Keratinocyte (primary cell): Measurements from ENCODE around the gene PTPRF. TPM values are rescaled to one million over a fixed set of nuclear protein-coding genes. Genes with fewer than 3 reads are reported as not detected.
A peak's percentile ranks its signal among the peaks of the same experiment; 100 is the strongest.

ENCODE experiments used
- DNase-seq: peaks from one replicate; pipeline ENCODE4 v3.0.0-alpha.2; 2011; ENCODE audit warnings: low read depth, missing footprints, low spot score
- FAIRE-seq: peaks from 2 replicates; lab custom pipeline; 2011; peaks lifted over from hg19 to GRCh38; lab: Jason Lieb, UNC
- H2AFZ ChIP-seq: 2 replicates; pipeline ENCODE4 v1.6.0; 2012; ENCODE audit warnings: low read length, control low read depth, inconsistent platforms; ENCODE audit not compliant: control insufficient read depth
- H3K27ac ChIP-seq: 2 replicates; pipeline ENCODE4 v1.5.1; 2011; ENCODE audit warnings: low read length; ENCODE audit not compliant: control insufficient read depth, insufficient read depth
- H3K27me3 ChIP-seq: 3 replicates; pipeline ENCODE4 v1.6.0; 2011; ENCODE audit warnings: low read length; ENCODE audit not compliant: control insufficient read depth, insufficient read depth; ENCODE audit errors: extremely low read depth
- H3K36me3 ChIP-seq, 2 experiments: 2 replicates in 1 of 2; 3 replicates in 1 of 2; pipeline ENCODE4 v1.5.1; 2011; ENCODE audit warnings: low read length in 2 of 2, mild to moderate bottlenecking in 1 of 2; ENCODE audit not compliant: control insufficient read depth in 2 of 2, insufficient read depth in 2 of 2; ENCODE audit errors: extremely low read depth in 1 of 2
- H3K4me1 ChIP-seq: 3 replicates; pipeline ENCODE4 v1.5.1; 2011; ENCODE audit warnings: low read length; ENCODE audit not compliant: control insufficient read depth, insufficient read depth; ENCODE audit errors: extremely low read depth
- H3K4me2 ChIP-seq: 3 replicates; pipeline ENCODE4 v1.6.0; 2011; ENCODE audit warnings: low read depth, low read length; ENCODE audit not compliant: control insufficient read depth, insufficient read depth; ENCODE audit errors: extremely low read depth
- H3K4me3 ChIP-seq, 3 experiments: fragments of 200-600 bp in 1 of 3; sonication (generic) in 1 of 3; 2 replicates in 2 of 3; 3 replicates in 1 of 3; pipeline ENCODE4 v1.5.1; 2011 to 2016; ENCODE audit warnings: low read length in 3 of 3, mild to moderate bottlenecking in 3 of 3, control low read depth in 2 of 3, inconsistent platforms in 1 of 3, low read depth in 1 of 3, mixed read lengths in 1 of 3, mixed run types in 1 of 3, moderate library complexity in 1 of 3; ENCODE audit not compliant: control insufficient read depth in 2 of 3, insufficient read depth in 2 of 3; ENCODE audit errors: extremely low read depth in 1 of 3
- H3K79me2 ChIP-seq: 2 replicates; pipeline ENCODE4 v1.6.0; 2012; ENCODE audit warnings: low read length; ENCODE audit not compliant: control insufficient read depth, insufficient read depth
- H3K9ac ChIP-seq: 3 replicates; pipeline ENCODE4 v1.6.0; 2011; ENCODE audit warnings: low read length; ENCODE audit not compliant: control insufficient read depth, insufficient read depth; ENCODE audit errors: extremely low read depth
- H3K9me1 ChIP-seq: 3 replicates; pipeline ENCODE4 v1.6.0; 2011; ENCODE audit warnings: low read length; ENCODE audit not compliant: control insufficient read depth, insufficient read depth; ENCODE audit errors: extremely low read depth
- H3K9me3 ChIP-seq: 2 replicates; pipeline ENCODE4 v1.5.1; 2012; ENCODE audit warnings: low read depth, low read length; ENCODE audit not compliant: control insufficient read depth
- H4K20me1 ChIP-seq: 3 replicates; pipeline ENCODE4 v1.6.0; 2011; ENCODE audit warnings: low read length; ENCODE audit not compliant: control insufficient read depth, insufficient read depth; ENCODE audit errors: extremely low read depth
- EZH2 ChIP-seq: IDR thresholded peaks from one replicate; pipeline ENCODE4 v1.6.1; 2012; ENCODE audit warnings: inconsistent platforms, mild to moderate bottlenecking, low read length, moderate library complexity
- dilution Hi-C: fragments of 300-500 bp; cut with MboI; formaldehyde crosslinking; loops from one replicate; pipeline ENCODE4 v1.7.0; 2020; ENCODE audit warnings: low sequenced_read_pairs; ENCODE audit not compliant: extremely low pct_ligation_motif_present
- polyA plus RNA-seq, 5 experiments: library from polyadenylated mRNA; depleted of rRNA in 3 of 5; stranded (reverse) in 3 of 5; stranded (forward) in 1 of 5; unstranded in 1 of 5; fragments of >200 nt; gene quantifications; 1 replicate in 1 of 5; 2 replicates in 3 of 5; 3 replicates in 1 of 5; pipeline versions ENCODE4 v1.2.1 to v1.2.3, GENCODE V29; 2011 to 2012; ENCODE audit warnings: missing spikeins in 2 of 5, low read depth in 1 of 5, low replicate concordance in 1 of 5
- TF ChIP-seq, protein P1 (sequence below), 3 experiments: IDR thresholded peaks in 1 of 3; conservative IDR thresholded peaks in 1 of 3; optimal IDR thresholded peaks in 1 of 3; 2 replicates in 2 of 3; 3 replicates in 1 of 3; pipeline versions ENCODE3 to v1.5.1; 2011; ENCODE audit warnings: low read length in 3 of 3, mild to moderate bottlenecking in 3 of 3, moderate library complexity in 2 of 3, control low read depth in 1 of 3, inconsistent platforms in 1 of 3; ENCODE audit not compliant: insufficient read depth in 2 of 3; ENCODE audit errors: extremely low read depth in 1 of 3

PTPRF gene
- polyA plus RNA-seq, 1 donor (not counting 4 experiments of a cell fraction or from before 2014, with no cell fraction given), result 161 TPM

DNA sequence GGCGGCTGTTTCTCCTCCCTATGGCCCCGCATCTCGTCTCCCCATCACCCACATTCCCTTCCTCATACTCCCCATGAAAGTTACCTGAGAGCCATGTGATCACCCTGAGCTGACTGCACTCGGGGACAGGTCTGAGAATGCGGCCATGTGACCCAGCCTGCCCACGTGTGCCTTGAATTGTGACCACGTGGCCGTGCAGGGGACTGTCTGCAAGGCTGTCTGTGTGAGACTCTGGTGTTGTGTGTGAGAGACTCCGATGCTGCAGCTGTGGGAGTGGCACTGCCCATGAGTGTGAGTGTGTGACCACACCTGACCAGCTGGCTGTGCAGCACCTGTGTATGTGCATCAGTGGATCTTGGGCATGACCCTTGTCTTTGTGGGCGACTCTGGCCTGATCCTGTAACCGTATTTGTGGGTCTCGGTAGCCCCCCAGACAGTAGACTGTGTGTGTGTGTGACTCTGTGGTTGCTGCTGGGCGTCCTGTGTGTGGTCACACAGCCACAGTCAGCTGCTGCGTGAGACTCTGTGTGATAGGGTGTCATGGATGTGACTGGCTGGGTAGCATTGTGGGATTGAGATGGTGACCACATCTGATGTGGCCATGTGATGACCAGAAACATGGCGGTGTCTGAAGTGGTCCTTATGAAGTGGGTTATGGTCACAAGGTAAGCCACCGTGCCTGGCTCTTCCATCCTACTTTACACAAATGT lies 62.4 kb downstream of the PTPRF start:
- Histone ChIP-seq H3K9ac (no peak overlapping the region), H2AFZ (no peak overlapping the region), H3K27ac (no peak overlapping the region), H3K4me3 (no peak overlapping the region), H3K9me1 (no peaks in the 10 kb centered on the region), H3K4me1 (no peaks in the 10 kb centered on the region), H3K36me3 (peaks cover 65 to 68% of the 10 kb centered on the region in 2 experiments), H3K9me3 (no peaks in the 10 kb centered on the region), H3K4me2 (no peak overlapping the region), H3K79me2 (peaks cover 3% of the 10 kb centered on the region), H3K27me3 (no peaks in the 10 kb centered on the region), H4K20me1 (no peaks in the 10 kb centered on the region)
- dilution Hi-C loops, result no loop called here
- DNase-seq, result no peak
- FAIRE-seq, result no peak
- TF ChIP-seq, protein P1, sequence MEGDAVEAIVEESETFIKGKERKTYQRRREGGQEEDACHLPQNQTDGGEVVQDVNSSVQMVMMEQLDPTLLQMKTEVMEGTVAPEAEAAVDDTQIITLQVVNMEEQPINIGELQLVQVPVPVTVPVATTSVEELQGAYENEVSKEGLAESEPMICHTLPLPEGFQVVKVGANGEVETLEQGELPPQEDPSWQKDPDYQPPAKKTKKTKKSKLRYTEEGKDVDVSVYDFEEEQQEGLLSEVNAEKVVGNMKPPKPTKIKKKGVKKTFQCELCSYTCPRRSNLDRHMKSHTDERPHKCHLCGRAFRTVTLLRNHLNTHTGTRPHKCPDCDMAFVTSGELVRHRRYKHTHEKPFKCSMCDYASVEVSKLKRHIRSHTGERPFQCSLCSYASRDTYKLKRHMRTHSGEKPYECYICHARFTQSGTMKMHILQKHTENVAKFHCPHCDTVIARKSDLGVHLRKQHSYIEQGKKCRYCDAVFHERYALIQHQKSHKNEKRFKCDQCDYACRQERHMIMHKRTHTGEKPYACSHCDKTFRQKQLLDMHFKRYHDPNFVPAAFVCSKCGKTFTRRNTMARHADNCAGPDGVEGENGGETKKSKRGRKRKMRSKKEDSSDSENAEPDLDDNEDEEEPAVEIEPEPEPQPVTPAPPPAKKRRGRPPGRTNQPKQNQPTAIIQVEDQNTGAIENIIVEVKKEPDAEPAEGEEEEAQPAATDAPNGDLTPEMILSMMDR (optimal IDR thresholded peaks at IDR 0.05 in 1 of 3, IDR thresholded peaks at IDR 0.05 in 1 of 3, conservative IDR thresholded peaks at IDR 0.05 in 1 of 3; ENCODE audit: extremely low read depth in 1 of 3, insufficient read depth in 2 of 3, low read length in 3 of 3), result no peak
- no peak for TF ChIP-seq EZH2

- peaks cover 55 to 62% of the 10 kb centered on the region in 2 experiments for H3K36me3 ChIP-seq
- no peak overlapping the region for H3K4me3 ChIP-seq
- H3K27ac ChIP-seq, result no peak overlapping the region
- no peaks in the 10 kb centered on the region for H3K4me1 ChIP-seq
- no peak overlapping the region for H2AFZ ChIP-seq
- DNase-seq, result no peak
- H3K4me2 ChIP-seq, result no peak overlapping the region
- dilution Hi-C loops, result no loop called here
- no peaks in the 10 kb centered on the region for H3K27me3 ChIP-seq
- TF ChIP-seq, protein P1 (optimal IDR thresholded peaks at IDR 0.05 in 1 of 3, IDR thresholded peaks at IDR 0.05 in 1 of 3, conservative IDR thresholded peaks at IDR 0.05 in 1 of 3; ENCODE audit: extremely low read depth in 1 of 3, insufficient read depth in 2 of 3, low read length in 3 of 3), result no peak
- no peak for TF ChIP-seq EZH2
- H3K9me3 ChIP-seq, result no peaks in the 10 kb centered on the region
- peaks cover 2% of the 10 kb centered on the region for H3K79me2 ChIP-seq
- no peaks in the 10 kb centered on the region for H4K20me1 ChIP-seq
- H3K9ac ChIP-seq, result no peak overlapping the region
- FAIRE-seq, result peak; percentile 39
- H3K9me1 ChIP-seq, result no peaks in the 10 kb centered on the region
Measured at GRCh38 chr1:43596579-43596978, 65.9 kb downstream of the PTPRF start.
